ENCODE results near the gene PCDHGB7.
"Not testable (repeated sequence)": the region's sequence is repeated elsewhere in the genome, so short reads cannot be mapped to it uniquely, and the experiment has no call there.

PCDHGB7 gene

GRCh38 chr5:141430332-141431113, 13.0 kb downstream of the PCDHGB7 start, which contains the start of gene PCDHGA12:
Gene PCDHGA12 (plus strand): TSS chr5:141430507. CDS start chr5:141430760, 253 bp downstream.
- no peak for DNase-seq

DNA sequence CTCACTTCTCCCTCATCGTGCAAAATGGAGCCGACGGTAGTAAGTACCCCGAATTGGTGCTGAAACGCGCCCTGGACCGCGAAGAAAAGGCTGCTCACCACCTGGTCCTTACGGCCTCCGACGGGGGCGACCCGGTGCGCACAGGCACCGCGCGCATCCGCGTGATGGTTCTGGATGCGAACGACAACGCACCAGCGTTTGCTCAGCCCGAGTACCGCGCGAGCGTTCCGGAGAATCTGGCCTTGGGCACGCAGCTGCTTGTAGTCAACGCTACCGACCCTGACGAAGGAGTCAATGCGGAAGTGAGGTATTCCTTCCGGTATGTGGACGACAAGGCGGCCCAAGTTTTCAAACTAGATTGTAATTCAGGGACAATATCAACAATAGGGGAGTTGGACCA, 13.8 kb downstream of the PCDHGB7 start:
- no peak for DNase-seq

- not testable (repeated sequence) for DNase-seq
These were observed 14.8 kb downstream of the PCDHGB7 start for GRCh38 chr5:141432308-141432707.

GRCh38 chr5:141432726-141433125, 15.2 kb downstream of the PCDHGB7 start:
- not testable (repeated sequence) for DNase-seq

DNA sequence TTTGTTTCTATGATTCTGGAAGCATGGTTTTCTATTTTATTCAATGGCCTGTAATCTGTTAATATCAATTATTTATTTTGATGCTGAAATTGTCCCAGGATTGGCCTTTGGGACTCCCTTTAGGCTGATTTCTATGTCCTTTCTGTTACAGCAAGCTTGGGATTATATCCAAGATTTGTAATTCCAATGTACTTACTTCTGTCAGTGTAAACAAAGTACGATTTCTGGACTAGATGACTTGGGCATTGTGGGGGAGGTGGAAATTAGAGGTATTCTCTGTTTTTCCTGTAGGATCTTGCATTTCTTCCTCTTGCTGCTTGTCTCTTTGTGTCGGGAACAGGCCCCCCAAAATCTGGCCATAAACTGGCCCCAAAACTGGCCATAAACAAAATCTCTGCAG, 16.5 kb downstream of the PCDHGB7 start:
- DNase-seq = no peak

DNA sequence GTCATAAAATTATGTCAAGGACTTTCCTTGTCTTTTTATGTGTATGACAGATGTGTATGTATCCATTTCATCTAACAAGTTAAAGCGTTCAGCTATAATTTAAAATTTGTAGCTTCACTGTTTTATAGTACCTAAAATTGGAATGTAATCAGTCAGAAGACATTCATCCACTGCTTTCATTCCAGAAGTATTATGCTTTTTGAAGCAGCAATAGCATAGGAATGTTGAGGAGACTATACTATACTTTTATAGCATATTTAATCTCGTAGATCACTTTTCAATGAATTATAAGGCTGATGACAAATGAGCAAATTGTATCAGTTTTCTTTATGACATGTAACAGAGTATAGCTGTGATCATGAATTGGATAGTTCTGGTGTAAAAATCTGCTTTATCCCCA, 19.7 kb downstream of the PCDHGB7 start:
- no peak for DNase-seq

DNA sequence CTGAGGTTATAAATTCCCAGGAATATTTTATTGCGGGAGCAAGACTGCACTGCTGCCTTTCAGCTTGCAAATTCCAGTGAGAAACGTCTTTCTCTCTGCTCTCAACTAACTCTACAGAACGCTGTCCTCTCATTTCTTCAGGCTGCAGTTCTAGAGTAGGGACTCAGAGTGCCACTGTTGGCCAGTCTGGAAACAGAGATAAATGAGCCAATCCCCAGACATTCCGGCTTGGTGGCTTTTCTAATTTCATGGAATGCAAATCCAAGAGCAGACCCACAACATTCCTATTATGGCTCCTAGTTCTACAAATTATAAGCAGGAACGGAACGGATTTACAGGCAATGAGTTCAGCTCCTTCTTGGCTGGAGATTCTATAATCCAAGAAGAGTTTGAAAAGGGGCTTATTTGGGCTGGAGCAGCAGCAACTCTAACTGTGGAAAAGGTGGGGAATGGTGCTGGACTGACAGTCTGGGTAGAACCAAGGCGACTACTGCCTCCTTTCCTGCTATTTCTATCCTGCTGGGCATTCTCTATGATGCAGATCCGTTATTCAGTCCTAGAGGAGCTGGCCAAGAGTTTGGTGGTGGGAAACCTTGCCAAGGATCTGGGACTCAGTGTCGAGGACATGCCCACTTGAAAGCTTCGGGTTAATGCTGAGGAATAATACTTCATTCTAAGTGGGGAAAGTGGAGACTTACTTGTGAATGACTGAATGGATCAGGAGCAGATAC, 22.1 kb downstream of the PCDHGB7 start:
- no peak for DNase-seq

GRCh38 chr5:141440341-141440740, 22.9 kb downstream of the PCDHGB7 start:
- DNase-seq = no peak

DNA sequence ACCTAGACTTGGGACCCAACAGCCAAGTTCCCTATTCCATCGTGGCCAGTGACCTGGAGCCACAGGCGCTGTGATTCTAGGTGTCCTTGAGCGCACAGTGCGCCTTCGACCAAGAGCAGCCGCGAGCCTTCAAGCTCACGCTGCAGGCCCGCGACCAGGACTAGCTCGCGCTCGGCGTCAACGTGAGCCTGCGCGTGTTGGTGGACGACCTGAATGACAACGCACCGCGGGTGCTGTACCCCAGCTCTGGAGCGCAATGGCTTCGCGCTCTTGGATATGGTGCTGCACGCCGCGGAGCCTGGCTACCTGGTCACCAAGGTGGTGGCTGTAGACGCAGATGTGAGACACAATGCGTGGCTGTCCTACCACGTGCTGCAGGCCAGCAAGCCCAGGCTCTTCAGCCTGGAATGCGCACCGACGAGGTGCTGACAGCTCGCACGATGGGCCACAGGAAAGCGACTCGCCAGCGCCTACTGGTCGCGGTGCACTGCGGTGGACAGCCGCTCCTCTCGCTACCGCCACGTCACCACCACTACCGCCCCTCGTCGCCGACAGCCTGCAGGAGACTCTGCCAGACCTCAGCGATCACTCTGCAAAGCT, 24.2 kb downstream of the PCDHGB7 start:
- no peak for DNase-seq

- DNase-seq = no peak
These were observed 47.9 kb downstream of the PCDHGB7 start for GRCh38 chr5:141465351-141465750.

All from stimulated activated CD4-positive, alpha-beta T cell treated with anti-CD3 and anti-CD28 coated beads, Interleukin-4, amount 100 ng/mL, for 24 hours (primary cell).